Heart left ventricle (tissue), 16 donors: ENCODE data around the gene IGFN1. TPM values are rescaled to one million over a fixed set of nuclear protein-coding genes. Genes with fewer than 3 reads are reported as not detected.

Experiments
- ATAC-seq, 4 donors: fragments of 200-7000 bp; cut with Tn5 transposase; one replicate each; pipeline ENCODE4 v1.9.1; 2020 to 2022; ENCODE audit warnings: moderate library complexity in 4 of 4, mild to moderate bottlenecking in 3 of 4, moderate number of reproducible peaks in 1 of 4
- DNase-seq, 5 donors: peaks; one replicate each; pipeline ENCODE4 v3.0.0-alpha.2; 2020
- H3K27ac ChIP-seq, 12 donors: fragments of 200-600 bp; sonication (generic) in 4 of 12; one replicate each; pipeline versions ENCODE4 v1.5.0 to v1.8.0; 2016 to 2022; ENCODE audit warnings: mild to moderate bottlenecking in 2 of 12
- H3K27me3 ChIP-seq, 9 donors: fragments of 200-600 bp; sonication (generic) in 2 of 9; one replicate each; pipeline versions ENCODE4 v1.5.1 to v1.8.0; 2016 to 2022; ENCODE audit warnings: mild to moderate bottlenecking in 3 of 9
- H3K36me3 ChIP-seq, 9 donors: fragments of 200-600 bp; sonication (generic) in 2 of 9; one replicate each; pipeline versions ENCODE4 v1.5.0 to v1.8.0; 2018 to 2022; ENCODE audit warnings: mild to moderate bottlenecking in 2 of 9
- H3K4me1 ChIP-seq, 12 donors: fragments of 200-600 bp; sonication (generic) in 4 of 12; one replicate each; pipeline versions ENCODE4 v1.5.0 to v1.8.0; 2016 to 2022; ENCODE audit warnings: mild to moderate bottlenecking in 3 of 12
- H3K4me3 ChIP-seq, 12 donors: fragments of 200-600 bp; sonication (generic) in 4 of 12; one replicate each; pipeline versions ENCODE4 v1.5.0 to v1.8.0; 2017 to 2022; ENCODE audit warnings: mild to moderate bottlenecking in 9 of 12, moderate library complexity in 4 of 12
- H3K9me3 ChIP-seq, 12 donors: fragments of 200-600 bp; sonication (generic) in 4 of 12; one replicate each; pipeline versions ENCODE4 v1.5.0 to v1.8.0; 2016 to 2022; ENCODE audit warnings: mild to moderate bottlenecking in 1 of 12
- POLR2A ChIP-seq, 2 donors: fragments of 450-650 bp; IDR thresholded peaks; one replicate each; pipeline ENCODE4 v1.6.1; 2017; ENCODE audit warnings: antibody characterized with exemption in 2 of 2, mild to moderate bottlenecking in 2 of 2, moderate library complexity in 2 of 2
- WGBS, 4 donors: extraction: QIAGEN DNeasy Blood & Tissue Kit in 2 of 4; methylation state at CpG; one replicate each; pipeline versions ENCODE4 v1.1.5 to v1.1.7; 2013 to 2018; 5-methylcytosine and 5-hydroxymethylcytosine counted together
- intact Hi-C, 10 donors: fragments of 100-400 bp; cut with DNase I; formaldehyde crosslinking; loops; one replicate each; pipeline versions ENCODE4 v1.11.1 to v1.14.2; 2022
- polyA plus RNA-seq, 2 donors: library from polyadenylated mRNA; stranded (reverse); fragments of 200-250 nt; gene quantifications; one replicate each; pipeline ENCODE4 v1.2.3, GENCODE V29; 2013
- total RNA-seq, 9 donors: library from RNA; depleted of rRNA in 2 of 9; stranded (reverse); fragments of >200 nt in 2 of 9; fragmentation: NEBNext Ultra II Directional in 3 of 9; extraction: Animal tissue kit (Norgen Biotek cat#: 25700) in 3 of 9; gene quantifications; one replicate each; pipeline versions ENCODE4 v1.1.0 to v1.2.4, GENCODE V29; 2016 to 2023
- TF ChIP-seq, protein P1 (sequence below), 12 donors: fragments of 200-600 bp; sonication (generic) in 4 of 12; IDR thresholded peaks; one replicate each; pipeline versions ENCODE4 v1.5.0 to v1.8.0; 2018 to 2022; ENCODE audit warnings: antibody characterized with exemption in 12 of 12, mild to moderate bottlenecking in 5 of 12
- donor health status: ischemic (EF 13 %, LVEDD 7.1; RV severe dilation, severe dysfunction).
- donor health status: healthy with polysubstance abuse.
- donor health status: DM: no; HTN: yes; CAD: no.
- donor health status: DM: no; HTN: no; CAD: no.
- donor health status: ischemic (EF 25% LVEDD 6.9; RV normal size, moderate dysfunction).
- donor health status: ischemic (EF 25% LVEDD 5.7; RV mildly dilated, moderate dysfunction).
- donor health status: healthy.
- donor health status: DM: yes; HTN: yes; CAD: no.
- donor health status: ischemic (EF 35%, LVEDD 5.7; RV mildly dilated, moderate dysfunction).
- donor health status: nonischemic (EF 11% LVEDD 7.7; RV severe dilation, severe dysfunction).
- donor health status: DM: yes; HTN: yes; CAD: no.
- donor health status: PGD.
- donor health status: ischemic (EF 29% LVEDD 5.4; RV normal size, mild dysfunction).
- donor health status: nonischemic (EF 23%, LVEDD 6.1; RV moderate dilation, normal function).

IGFN1 gene
- total and polyA plus RNA-seq, 11 donors, result 0.03 to 0.04 TPM; not detected in 9

DNA sequence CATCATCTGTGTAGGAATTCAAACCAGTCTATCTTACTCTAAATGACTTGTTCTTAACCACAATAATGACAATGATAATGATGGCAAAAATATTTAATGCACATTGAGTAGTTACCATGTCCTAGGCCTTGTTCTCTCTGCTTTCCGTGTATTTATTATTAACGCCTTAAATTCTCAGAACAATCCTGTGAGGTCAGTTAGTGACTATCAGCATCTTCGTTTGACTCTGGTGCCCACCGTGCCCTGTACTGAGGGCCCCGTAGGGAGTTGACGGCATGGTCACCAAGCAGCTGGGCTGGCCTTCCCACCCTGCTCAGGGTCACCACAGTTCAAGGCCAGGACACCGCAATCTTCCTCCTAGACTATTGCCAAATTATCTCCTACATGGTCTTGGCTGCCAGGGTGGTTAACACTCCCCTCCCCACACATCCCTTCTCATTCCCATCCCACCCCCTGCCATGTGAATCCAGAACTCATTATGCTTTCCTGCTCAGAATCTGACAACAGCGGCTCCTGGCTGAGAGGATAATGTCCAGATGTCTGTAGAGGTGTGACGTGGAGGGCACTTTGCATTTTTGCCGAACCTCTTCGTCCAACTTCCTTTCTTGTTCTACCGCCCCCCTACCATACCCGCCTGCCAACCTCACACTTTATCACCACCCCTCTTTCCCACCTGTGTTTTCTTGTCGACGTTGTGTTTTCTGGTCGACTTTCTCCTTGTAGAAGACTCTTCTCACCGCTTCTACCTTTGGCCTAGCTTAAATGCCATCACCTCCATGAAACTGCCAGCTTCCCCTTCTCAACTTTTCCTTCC lies 33.4 kb downstream of the IGFN1 start:
- intact Hi-C loops, result loop anchor here in 8 of 10 donors (5.0 to 10.0 kb wide), 6 partner anchors 69 to 252 kb away; partner anchors contain the start of gene TMEM9 (in 2 of the 8)
- H3K27ac ChIP-seq, result no peak overlapping the region
- ATAC-seq (no peak), DNase-seq (no peak)
- no peaks in the 10 kb centered on the region for H3K9me3 ChIP-seq
- no peaks in the 10 kb centered on the region for H3K27me3 ChIP-seq
- 86 to 93% (median 90%) methylated on average over 16 to 17 of the region's 17 CpGs for WGBS, 4 donors
- no peaks in the 10 kb centered on the region for H3K4me1 ChIP-seq
- H3K4me3 ChIP-seq, result no peak overlapping the region
- no peak for TF ChIP-seq POLR2A (IDR thresholded peaks at IDR 0.05)
- TF ChIP-seq, protein P1, sequence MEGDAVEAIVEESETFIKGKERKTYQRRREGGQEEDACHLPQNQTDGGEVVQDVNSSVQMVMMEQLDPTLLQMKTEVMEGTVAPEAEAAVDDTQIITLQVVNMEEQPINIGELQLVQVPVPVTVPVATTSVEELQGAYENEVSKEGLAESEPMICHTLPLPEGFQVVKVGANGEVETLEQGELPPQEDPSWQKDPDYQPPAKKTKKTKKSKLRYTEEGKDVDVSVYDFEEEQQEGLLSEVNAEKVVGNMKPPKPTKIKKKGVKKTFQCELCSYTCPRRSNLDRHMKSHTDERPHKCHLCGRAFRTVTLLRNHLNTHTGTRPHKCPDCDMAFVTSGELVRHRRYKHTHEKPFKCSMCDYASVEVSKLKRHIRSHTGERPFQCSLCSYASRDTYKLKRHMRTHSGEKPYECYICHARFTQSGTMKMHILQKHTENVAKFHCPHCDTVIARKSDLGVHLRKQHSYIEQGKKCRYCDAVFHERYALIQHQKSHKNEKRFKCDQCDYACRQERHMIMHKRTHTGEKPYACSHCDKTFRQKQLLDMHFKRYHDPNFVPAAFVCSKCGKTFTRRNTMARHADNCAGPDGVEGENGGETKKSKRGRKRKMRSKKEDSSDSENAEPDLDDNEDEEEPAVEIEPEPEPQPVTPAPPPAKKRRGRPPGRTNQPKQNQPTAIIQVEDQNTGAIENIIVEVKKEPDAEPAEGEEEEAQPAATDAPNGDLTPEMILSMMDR (IDR thresholded peaks at IDR 0.05), result no peak
- no peaks in the 10 kb centered on the region for H3K36me3 ChIP-seq

DNA sequence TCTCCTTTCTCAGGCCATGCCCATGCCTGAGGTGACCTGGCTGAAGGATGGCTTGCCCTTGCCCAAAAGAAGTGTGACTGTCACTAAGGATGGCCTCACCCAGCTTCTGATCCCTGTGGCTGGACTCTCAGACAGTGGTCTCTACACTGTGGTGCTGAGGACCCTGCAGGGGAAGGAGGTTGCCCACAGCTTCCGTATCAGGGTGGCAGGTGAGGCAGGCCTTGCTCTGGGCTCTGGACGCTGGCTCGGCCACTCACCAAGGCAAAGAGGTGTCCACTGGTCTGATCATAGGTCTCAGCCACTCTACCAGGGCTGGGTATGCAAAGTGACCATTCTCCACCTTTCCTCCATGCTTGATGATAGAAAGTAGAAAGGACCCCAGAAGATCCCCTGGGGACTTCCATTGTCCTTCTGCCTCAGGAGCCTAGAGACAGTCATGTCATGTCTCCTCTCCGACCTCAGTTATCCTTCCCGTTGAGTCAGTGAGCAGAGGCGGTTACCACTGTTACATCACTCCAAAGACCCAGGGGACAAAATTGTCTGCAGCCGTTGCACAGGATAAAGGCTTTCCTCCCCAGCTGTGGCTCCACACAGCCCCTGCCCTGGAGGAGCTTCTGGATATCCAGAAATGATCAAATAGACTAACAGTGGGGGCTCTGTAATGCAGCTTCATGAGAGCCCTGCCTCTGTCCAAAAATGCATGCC lies 34.2 kb downstream of the IGFN1 start:
- H3K4me3 ChIP-seq, result no peak overlapping the region
- ATAC-seq (no peak), DNase-seq (no peak)
- TF ChIP-seq, protein P1 (IDR thresholded peaks at IDR 0.05), result no peak
- no peak for TF ChIP-seq POLR2A (IDR thresholded peaks at IDR 0.05)
- H3K9me3 ChIP-seq, result no peaks in the 10 kb centered on the region
- no peak overlapping the region for H3K27ac ChIP-seq
- WGBS, 4 donors, result 60 to 69% (median 65%) methylated on average over 7 of the region's 7 CpGs
- no peaks in the 10 kb centered on the region for H3K36me3 ChIP-seq
- intact Hi-C loops, result loop anchor here in 8 of 10 donors (5.0 to 10.0 kb wide), 6 partner anchors 70 to 253 kb away; partner anchors contain the start of gene TMEM9 (in 2 of the 8)
- no peaks in the 10 kb centered on the region for H3K4me1 ChIP-seq
- H3K27me3 ChIP-seq, result no peaks in the 10 kb centered on the region

DNA sequence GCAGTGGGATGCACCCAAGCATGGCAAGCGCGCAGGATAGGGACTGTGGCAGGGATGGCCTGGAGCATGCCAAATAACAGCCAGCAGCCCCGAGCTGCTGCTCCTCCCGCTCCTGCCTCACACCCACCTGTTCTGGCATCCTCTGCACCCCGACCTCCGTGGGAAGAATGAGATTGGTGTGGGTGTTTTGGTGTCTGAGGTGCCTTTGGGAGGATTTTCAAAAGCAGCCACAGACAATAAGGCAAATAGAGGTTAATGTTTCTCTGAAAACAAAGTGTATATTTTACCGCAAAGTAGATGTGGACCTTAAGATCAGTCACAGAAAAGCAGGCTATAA lies 35.5 kb downstream of the IGFN1 start:
- TF ChIP-seq POLR2A (IDR thresholded peaks at IDR 0.05), result no peak
- TF ChIP-seq, protein P1 (IDR thresholded peaks at IDR 0.05), result no peak
- H3K27me3 ChIP-seq, result no peaks in the 10 kb centered on the region
- ATAC-seq, result no peak
- no peak for DNase-seq
- no peak overlapping the region for H3K27ac ChIP-seq
- 72 to 79% (median 73%) methylated on average over 5 to 7 of the region's 7 CpGs for WGBS, 4 donors
- no peaks in the 10 kb centered on the region for H3K9me3 ChIP-seq
- no peak overlapping the region for H3K4me3 ChIP-seq
- intact Hi-C loops, result loop anchor here in 3 of 10 donors (10.0 kb wide), 3 partner anchors 71 to 251 kb away; partner anchors contain the start of gene TMEM9 (in 1 of the 3)
- H3K4me1 ChIP-seq, result no peaks in the 10 kb centered on the region
- H3K36me3 ChIP-seq, result no peaks in the 10 kb centered on the region
